ENCODE data around the gene KCNA10.

Gene KCNA10

DNA sequence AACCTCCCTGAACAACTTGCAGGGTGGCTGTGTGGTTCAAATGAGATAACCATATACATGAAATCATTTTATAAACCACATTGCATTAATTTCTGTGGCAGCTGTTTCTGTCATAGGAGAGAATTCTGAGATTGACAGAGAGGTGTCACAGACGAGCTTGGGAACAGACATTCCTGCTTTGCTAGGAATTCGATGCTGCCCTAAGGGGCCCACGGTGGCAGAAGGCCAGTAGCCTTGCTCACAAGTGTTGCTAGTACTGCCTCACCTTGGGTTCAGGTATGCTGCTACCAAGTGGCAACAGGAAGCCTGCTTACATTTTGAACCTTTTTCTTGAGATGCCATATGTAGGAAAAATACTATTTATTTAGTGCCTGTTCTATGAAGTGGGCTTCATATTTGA is 13.4 kb downstream of the KCNA10 start:
- ChIA-PET POLR2A (no interaction called here), CTCF (no interaction called here)
- TF ChIP-seq ELF4 (IDR thresholded peaks at IDR 0.05), result no peak
- no peak for TF ChIP-seq NFRKB (IDR thresholded peaks at IDR 0.05)
- no peak for TF ChIP-seq TARDBP (IDR thresholded peaks at IDR 0.05)
- TF ChIP-seq HDGF (IDR thresholded peaks at IDR 0.05; ENCODE audit: borderline replicate concordance), result no peak
- TF ChIP-seq SP1 (IDR thresholded peaks at IDR 0.05), result no peak
- no peak for TF ChIP-seq BHLHE40 (IDR thresholded peaks at IDR 0.05; ENCODE audit: borderline replicate concordance)
- TF ChIP-seq ZNF384 (IDR thresholded peaks at IDR 0.05), result no peak
- no peak for TF ChIP-seq SUZ12 (IDR thresholded peaks at IDR 0.05)
- no peak for TF ChIP-seq LEF1 (IDR thresholded peaks at IDR 0.05; ENCODE audit: borderline replicate concordance)

DNA sequence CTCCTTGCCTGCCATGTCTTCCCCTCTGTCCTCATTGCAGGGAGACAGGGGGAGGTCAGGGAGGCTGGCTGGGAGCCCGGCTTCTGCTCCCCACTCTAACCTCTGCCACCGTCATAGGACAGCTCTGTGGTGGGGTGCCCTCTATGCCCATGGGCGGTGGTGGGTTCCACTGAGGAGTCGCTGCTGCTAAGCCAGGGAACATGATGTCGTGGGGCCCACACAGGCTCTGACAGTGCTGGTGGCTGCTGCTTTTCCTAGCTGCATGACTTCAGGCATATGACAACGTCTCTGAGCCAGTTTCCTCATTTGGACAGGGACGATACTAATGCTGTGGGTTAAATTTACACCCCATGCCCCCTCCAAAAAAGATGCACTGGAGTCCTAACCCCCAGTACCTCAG is 14.7 kb downstream of the KCNA10 start:
- CTCF ChIA-PET, result no interaction called here
- POLR2A ChIA-PET, result no interaction called here

More for the DNA sequence above, 13.4 kb downstream of the KCNA10 start:
- no peak for DNase-seq (ENCODE audit: extremely low spot score)

DNA sequence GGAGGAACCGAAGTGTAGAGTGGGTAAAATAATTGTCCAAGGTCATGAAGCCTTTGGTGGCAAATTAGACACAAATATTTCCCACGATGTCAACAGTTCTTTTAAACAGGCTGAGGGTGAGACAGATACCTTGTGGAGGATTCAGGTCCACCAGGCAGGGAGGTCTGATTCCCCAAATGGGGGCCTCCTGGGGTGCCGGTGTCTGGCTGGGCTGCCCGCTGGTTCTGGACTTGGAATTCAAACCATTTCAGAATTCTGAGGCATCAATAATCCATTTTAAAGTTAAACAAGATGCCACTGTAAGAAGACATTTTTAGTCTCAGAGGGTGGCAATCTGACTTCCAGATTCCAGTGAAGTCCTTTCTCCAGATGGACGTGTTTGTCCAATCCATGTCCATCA is 15.5 kb downstream of the KCNA10 start:
- ChIA-PET POLR2A (no interaction called here), CTCF (no interaction called here)
- no peak for DNase-seq (ENCODE audit: extremely low spot score)
- TF ChIP-seq SUZ12 (IDR thresholded peaks at IDR 0.05) (no peak), HDGF (IDR thresholded peaks at IDR 0.05; ENCODE audit: borderline replicate concordance) (no peak), FOXA1 (IDR thresholded peaks at IDR 0.05) (no peak), SP1 (IDR thresholded peaks at IDR 0.05) (no peak), LEF1 (IDR thresholded peaks at IDR 0.05; ENCODE audit: borderline replicate concordance) (no peak), BHLHE40 (IDR thresholded peaks at IDR 0.05; ENCODE audit: borderline replicate concordance) (no peak), FOXM1 (IDR thresholded peaks at IDR 0.05; ENCODE audit: borderline replicate concordance) (no peak), CTBP1 (IDR thresholded peaks at IDR 0.05; ENCODE audit: borderline replicate concordance) (no peak), TARDBP (IDR thresholded peaks at IDR 0.05) (no peak), ELF4 (IDR thresholded peaks at IDR 0.05) (no peak), ZNF384 (IDR thresholded peaks at IDR 0.05) (no peak), ARNT (IDR thresholded peaks at IDR 0.05) (no peak), FOXK2 (IDR thresholded peaks at IDR 0.05) (no peak), L3MBTL2 (conservative IDR thresholded peaks at IDR 0.05) (no peak)
- TF ChIP-seq, protein P1, sequence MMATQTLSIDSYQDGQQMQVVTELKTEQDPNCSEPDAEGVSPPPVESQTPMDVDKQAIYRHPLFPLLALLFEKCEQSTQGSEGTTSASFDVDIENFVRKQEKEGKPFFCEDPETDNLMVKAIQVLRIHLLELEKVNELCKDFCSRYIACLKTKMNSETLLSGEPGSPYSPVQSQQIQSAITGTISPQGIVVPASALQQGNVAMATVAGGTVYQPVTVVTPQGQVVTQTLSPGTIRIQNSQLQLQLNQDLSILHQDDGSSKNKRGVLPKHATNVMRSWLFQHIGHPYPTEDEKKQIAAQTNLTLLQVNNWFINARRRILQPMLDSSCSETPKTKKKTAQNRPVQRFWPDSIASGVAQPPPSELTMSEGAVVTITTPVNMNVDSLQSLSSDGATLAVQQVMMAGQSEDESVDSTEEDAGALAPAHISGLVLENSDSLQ (IDR thresholded peaks at IDR 0.05), result no peak

More for the DNA sequence above, 14.7 kb downstream of the KCNA10 start:
- TF ChIP-seq BHLHE40 (IDR thresholded peaks at IDR 0.05; ENCODE audit: borderline replicate concordance) (no peak), ELF4 (IDR thresholded peaks at IDR 0.05) (no peak), NFRKB (IDR thresholded peaks at IDR 0.05) (no peak), ZNF384 (IDR thresholded peaks at IDR 0.05) (no peak)
- TF ChIP-seq, protein P1 (IDR thresholded peaks at IDR 0.05), result no peak
- no peak for DNase-seq (ENCODE audit: extremely low spot score)

DNA sequence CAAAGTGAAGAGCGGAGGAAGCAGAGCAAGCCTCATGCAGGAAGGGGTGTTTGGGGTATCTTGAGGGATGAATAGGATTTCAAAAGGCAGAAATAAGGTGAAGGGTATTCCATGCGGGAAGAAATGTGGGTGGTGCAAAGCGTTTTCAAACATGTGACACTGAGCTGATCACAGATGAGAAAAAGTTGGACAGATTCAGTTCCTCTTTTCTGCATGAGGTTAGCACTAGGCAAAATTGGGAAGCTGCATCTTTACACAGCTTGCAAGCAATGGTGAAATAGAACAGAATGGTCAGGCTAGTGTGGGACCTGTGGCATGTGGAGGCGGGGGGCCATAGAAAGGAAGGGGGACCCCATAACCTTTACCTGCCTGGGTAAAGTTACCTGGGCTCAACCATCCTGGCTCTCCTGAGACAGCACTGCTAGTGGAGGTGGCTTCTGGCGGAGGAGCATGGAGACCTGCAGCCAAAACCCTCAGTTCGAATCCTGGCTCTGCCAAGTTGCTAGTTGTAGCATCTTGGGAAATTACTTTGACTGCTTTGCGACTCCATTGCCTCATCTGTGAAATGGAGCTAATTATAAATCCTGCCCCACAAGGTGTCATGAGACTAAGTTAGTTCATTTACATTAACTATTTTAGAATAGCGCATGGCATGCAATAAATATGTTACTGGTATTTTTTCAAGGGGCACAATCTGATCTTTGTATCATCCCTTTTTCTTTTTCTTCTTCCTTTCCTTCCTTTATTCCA is 16.4 kb downstream of the KCNA10 start:
- DNase-seq (ENCODE audit: extremely low spot score), result no peak
- ChIA-PET POLR2A (interaction anchor here (1.1 kb wide), 1 partner anchor 306 kb away, joined by 4 read pairs; no protein-coding TSS in a partner anchor), CTCF (interaction anchor here (0.6 to 1.0 kb wide), 3 partner anchors 11 to 263 kb away, joined by 3 to 4 read pairs (median 3); no protein-coding TSS in a partner anchor)
- TF ChIP-seq HDGF (IDR thresholded peaks at IDR 0.05; ENCODE audit: borderline replicate concordance) (no peak), LEF1 (IDR thresholded peaks at IDR 0.05; ENCODE audit: borderline replicate concordance) (no peak), NFRKB (IDR thresholded peaks at IDR 0.05) (no peak), TARDBP (IDR thresholded peaks at IDR 0.05) (no peak), BHLHE40 (IDR thresholded peaks at IDR 0.05; ENCODE audit: borderline replicate concordance) (no peak), ARNT (IDR thresholded peaks at IDR 0.05) (no peak), FOXA1 (IDR thresholded peaks at IDR 0.05) (no peak), CTBP1 (IDR thresholded peaks at IDR 0.05; ENCODE audit: borderline replicate concordance) (no peak), L3MBTL2 (conservative IDR thresholded peaks at IDR 0.05) (no peak), SP1 (IDR thresholded peaks at IDR 0.05) (no peak)

DNA sequence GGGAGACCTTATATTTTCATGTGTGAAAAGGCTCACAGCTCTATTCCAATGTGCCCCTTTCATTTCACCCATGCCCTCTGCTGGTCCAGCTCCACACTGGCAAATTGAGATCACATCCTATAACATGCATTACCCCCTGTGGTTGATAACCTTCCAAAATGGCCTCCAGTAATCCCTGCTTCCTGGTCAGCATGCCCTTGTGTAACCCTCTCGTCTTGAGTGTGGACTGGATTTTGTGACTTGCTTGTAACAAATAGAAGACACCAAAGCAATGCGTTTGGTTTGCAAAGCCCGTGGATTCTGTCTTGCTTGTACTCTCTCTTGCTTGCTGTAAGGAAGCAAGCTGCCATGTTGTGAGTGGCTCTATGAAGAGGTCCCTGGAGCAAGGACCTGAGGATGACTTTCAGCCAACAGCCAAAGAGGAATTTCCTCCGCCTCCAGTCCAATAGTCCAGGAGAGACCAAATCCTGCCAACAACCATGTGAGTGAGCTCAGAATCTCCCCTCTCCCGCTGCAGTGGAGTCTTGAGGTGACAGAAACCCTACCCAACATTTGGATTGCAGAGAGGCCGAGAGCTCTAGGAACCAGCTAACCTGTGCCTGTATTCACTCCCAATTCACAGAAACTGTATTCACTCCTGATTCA is 17.4 kb downstream of the KCNA10 start:
- ChIA-PET POLR2A (interaction anchor here (1.1 kb wide), 1 partner anchor 305 kb away, joined by 4 read pairs; no protein-coding TSS in a partner anchor), CTCF (interaction anchor here (0.6 to 1.0 kb wide), 3 partner anchors 10 to 264 kb away, joined by 3 to 4 read pairs (median 3); no protein-coding TSS in a partner anchor)
- no peak for DNase-seq (ENCODE audit: extremely low spot score)
- TF ChIP-seq FOXK2 (IDR thresholded peaks at IDR 0.05) (no peak), TARDBP (IDR thresholded peaks at IDR 0.05) (no peak), SP1 (IDR thresholded peaks at IDR 0.05) (no peak), HDGF (IDR thresholded peaks at IDR 0.05; ENCODE audit: borderline replicate concordance) (no peak), BHLHE40 (IDR thresholded peaks at IDR 0.05; ENCODE audit: borderline replicate concordance) (no peak), ELF4 (IDR thresholded peaks at IDR 0.05) (no peak)

DNA sequence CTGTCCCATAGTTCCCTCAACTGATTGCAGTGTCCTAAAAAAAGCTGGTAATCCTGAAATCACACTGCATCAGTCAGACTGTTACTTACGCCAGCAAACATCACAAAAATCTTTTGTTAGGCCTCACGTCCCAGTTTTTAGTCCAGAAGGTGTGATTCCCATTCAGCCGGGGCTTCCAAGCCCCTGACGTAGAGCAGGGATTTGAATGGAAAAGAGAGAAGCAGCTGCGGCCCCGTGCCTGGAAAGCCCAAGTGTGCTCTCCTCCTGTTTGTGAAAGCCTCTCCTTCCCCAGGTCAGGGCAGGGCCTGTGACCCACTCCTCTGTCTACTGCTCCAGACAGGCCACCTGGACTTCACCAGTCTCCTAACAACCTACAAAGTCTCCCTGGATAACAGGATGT is 20.7 kb downstream of the KCNA10 start:
- TF ChIP-seq FOXK2 (IDR thresholded peaks at IDR 0.05) (no peak), BHLHE40 (IDR thresholded peaks at IDR 0.05; ENCODE audit: borderline replicate concordance) (no peak), HDGF (IDR thresholded peaks at IDR 0.05; ENCODE audit: borderline replicate concordance) (no peak), FOXM1 (IDR thresholded peaks at IDR 0.05; ENCODE audit: borderline replicate concordance) (no peak), SP1 (IDR thresholded peaks at IDR 0.05) (no peak), LEF1 (IDR thresholded peaks at IDR 0.05; ENCODE audit: borderline replicate concordance) (no peak), ELF4 (IDR thresholded peaks at IDR 0.05) (no peak), L3MBTL2 (conservative IDR thresholded peaks at IDR 0.05) (no peak), FOXA1 (IDR thresholded peaks at IDR 0.05) (no peak), CTBP1 (IDR thresholded peaks at IDR 0.05; ENCODE audit: borderline replicate concordance) (no peak), TARDBP (IDR thresholded peaks at IDR 0.05) (no peak), NFRKB (IDR thresholded peaks at IDR 0.05) (no peak)
- TF ChIP-seq, protein P1 (IDR thresholded peaks at IDR 0.05), result no peak
- CTCF ChIA-PET, result interaction anchor here (0.7 kb wide), 1 partner anchor 296 kb away, joined by 3 read pairs; no protein-coding TSS in a partner anchor
- DNase-seq (ENCODE audit: extremely low spot score), result no peak
- POLR2A ChIA-PET, result no interaction called here
